ENCODE results near the gene TM2D1.
"Not testable (repeated sequence)": the region's sequence is repeated elsewhere in the genome, so short reads cannot be mapped to it uniquely, and the experiment has no call there.

Gene TM2D1

GRCh38 chr1:61718996-61719663, 5.8 kb downstream of the TM2D1 start:
- H4K8ac ChIP-seq (ENCODE audit: low read depth, low read length); H3K14ac ChIP-seq (ENCODE audit: low read length); H3K23ac ChIP-seq (ENCODE audit: low read length); H3K9ac ChIP-seq (ENCODE audit: low read length); H3K9me3 ChIP-seq (ENCODE audit: insufficient read depth, low read depth, low read length); H2BK12ac ChIP-seq (ENCODE audit: low read length); H4K12ac ChIP-seq (ENCODE audit: low read depth, low read length); H2AFZ ChIP-seq (ENCODE audit: insufficient read depth, low read length, poor library complexity); H3K27ac ChIP-seq (ENCODE audit: low read depth, low read length); H2BK5ac ChIP-seq (ENCODE audit: low read depth, low read length, poor library complexity); H2BK120ac ChIP-seq (ENCODE audit: insufficient read depth, low read length, poor library complexity); H3K4ac ChIP-seq (ENCODE audit: low read depth, low read length); H3K79me1 ChIP-seq (ENCODE audit: low read length); H3K79me2 ChIP-seq (ENCODE audit: control insufficient read depth, insufficient read depth, low read length, poor library complexity); H3K4me2 ChIP-seq (ENCODE audit: low read length); H3K4me1 ChIP-seq (ENCODE audit: control insufficient read depth in 1 of 2, insufficient read depth in 2 of 2, low read length in 2 of 2); H3K27me3 ChIP-seq (ENCODE audit: insufficient read depth, low read length); H3K4me3 ChIP-seq (ENCODE audit: low read depth, low read length); H4K91ac ChIP-seq (ENCODE audit: low read depth, low read length): not testable (repeated sequence)
- Histone ChIP-seq H2AK5ac (ENCODE audit: low read length) (peak overlapping the region; percentile 62), H3K18ac (ENCODE audit: low read length) (peak overlapping the region; percentile 65), H3K36me3 (ENCODE audit: control insufficient read depth in 1 of 2, insufficient read depth in 2 of 2, low read length in 2 of 2) (peaks cover 7 to 10% of the 10 kb centered on the region in 2 experiments)
- peak; percentile 60 to 64 for DNase-seq
- 100% methylated on average over 1 of the region's 8 CpGs for WGBS (ENCODE audit: extremely low coverage, insufficient coverage, insufficient read length)

- Histone ChIP-seq H3K27ac (ENCODE audit: low read depth, low read length) (no peak overlapping the region), H4K91ac (ENCODE audit: low read depth, low read length) (no peak overlapping the region), H3K23ac (ENCODE audit: low read length) (no peak overlapping the region)
Observed at GRCh38 chr1:61711969-61712368, 13.0 kb downstream of the TM2D1 start.

GRCh38 chr1:61711257-61711656, 13.7 kb downstream of the TM2D1 start:
- not testable (repeated sequence) for H3K14ac ChIP-seq (ENCODE audit: low read length); H3K27me3 ChIP-seq (ENCODE audit: insufficient read depth, low read length); H2BK120ac ChIP-seq (ENCODE audit: insufficient read depth, low read length, poor library complexity); H3K4me2 ChIP-seq (ENCODE audit: low read length); H4K12ac ChIP-seq (ENCODE audit: low read depth, low read length); H2BK12ac ChIP-seq (ENCODE audit: low read length); H3K79me1 ChIP-seq (ENCODE audit: low read length); H4K91ac ChIP-seq (ENCODE audit: low read depth, low read length); H4K8ac ChIP-seq (ENCODE audit: low read depth, low read length); H3K9ac ChIP-seq (ENCODE audit: low read length); H3K23ac ChIP-seq (ENCODE audit: low read length); H2AFZ ChIP-seq (ENCODE audit: insufficient read depth, low read length, poor library complexity); H3K18ac ChIP-seq (ENCODE audit: low read length); H3K27ac ChIP-seq (ENCODE audit: low read depth, low read length); H3K4me1 ChIP-seq (ENCODE audit: control insufficient read depth in 1 of 2, insufficient read depth in 2 of 2, low read length in 2 of 2); H3K4me3 ChIP-seq (ENCODE audit: low read depth, low read length); H2AK5ac ChIP-seq (ENCODE audit: low read length); H3K9me3 ChIP-seq (ENCODE audit: insufficient read depth, low read depth, low read length); H3K4ac ChIP-seq (ENCODE audit: low read depth, low read length); H3K79me2 ChIP-seq (ENCODE audit: control insufficient read depth, insufficient read depth, low read length, poor library complexity); H2BK5ac ChIP-seq (ENCODE audit: low read depth, low read length, poor library complexity)
- WGBS (ENCODE audit: extremely low coverage, insufficient coverage, insufficient read length) = no CpG with 5 or more reads among the region's 4 CpGs
- DNase-seq = peak in 1 of 2 donors; percentile 36
- peaks cover 9 to 12% of the 10 kb centered on the region in 2 experiments for H3K36me3 ChIP-seq (ENCODE audit: control insufficient read depth in 1 of 2, insufficient read depth in 2 of 2, low read length in 2 of 2)

More at GRCh38 chr1:61711969-61712368, 13.0 kb downstream of the TM2D1 start:
- H2BK12ac ChIP-seq (ENCODE audit: low read length) = no peak overlapping the region
- H3K79me2 ChIP-seq (ENCODE audit: control insufficient read depth, insufficient read depth, low read length, poor library complexity) = no peaks in the 10 kb centered on the region
- H3K36me3 ChIP-seq (ENCODE audit: control insufficient read depth in 1 of 2, insufficient read depth in 2 of 2, low read length in 2 of 2) = peaks cover 7 to 9% of the 10 kb centered on the region in 2 experiments
- H3K9ac ChIP-seq (ENCODE audit: low read length) = no peak overlapping the region
- H3K4ac ChIP-seq (ENCODE audit: low read depth, low read length) = no peak overlapping the region
- H3K14ac ChIP-seq (ENCODE audit: low read length) = no peak overlapping the region
- H2BK120ac ChIP-seq (ENCODE audit: insufficient read depth, low read length, poor library complexity) = no peak overlapping the region
- H4K8ac ChIP-seq (ENCODE audit: low read depth, low read length) = no peak overlapping the region
- no peaks in the 10 kb centered on the region for H3K4me1 ChIP-seq (ENCODE audit: control insufficient read depth in 1 of 2, insufficient read depth in 2 of 2, low read length in 2 of 2)
- H3K9me3 ChIP-seq (ENCODE audit: insufficient read depth, low read depth, low read length) = no peaks in the 10 kb centered on the region
- no peak for DNase-seq
- no peak overlapping the region for H2AK5ac ChIP-seq (ENCODE audit: low read length)
- no peak overlapping the region for H3K18ac ChIP-seq (ENCODE audit: low read length)
- no peak overlapping the region for H2BK5ac ChIP-seq (ENCODE audit: low read depth, low read length, poor library complexity)
- H4K12ac ChIP-seq (ENCODE audit: low read depth, low read length) = no peak overlapping the region
- no peak overlapping the region for H3K4me2 ChIP-seq (ENCODE audit: low read length)
- no peaks in the 10 kb centered on the region for H3K27me3 ChIP-seq (ENCODE audit: insufficient read depth, low read length)
- no peak overlapping the region for H3K4me3 ChIP-seq (ENCODE audit: low read depth, low read length)
- no peak overlapping the region for H2AFZ ChIP-seq (ENCODE audit: insufficient read depth, low read length, poor library complexity)
- H3K79me1 ChIP-seq (ENCODE audit: low read length) = no peaks in the 10 kb centered on the region

- Histone ChIP-seq H2BK12ac (ENCODE audit: low read length) (no peak overlapping the region), H3K4me2 (ENCODE audit: low read length) (no peak overlapping the region), H3K36me3 (ENCODE audit: control insufficient read depth in 1 of 2, insufficient read depth in 2 of 2, low read length in 2 of 2) (peaks cover 9 to 15% of the 10 kb centered on the region in 2 experiments), H3K27ac (ENCODE audit: low read depth, low read length) (no peak overlapping the region), H3K4me3 (ENCODE audit: low read depth, low read length) (no peak overlapping the region), H3K79me2 (ENCODE audit: control insufficient read depth, insufficient read depth, low read length, poor library complexity) (no peaks in the 10 kb centered on the region), H3K9me3 (ENCODE audit: insufficient read depth, low read depth, low read length) (no peaks in the 10 kb centered on the region), H3K23ac (ENCODE audit: low read length) (no peak overlapping the region), H3K18ac (ENCODE audit: low read length) (no peak overlapping the region), H3K79me1 (ENCODE audit: low read length) (no peaks in the 10 kb centered on the region), H2BK5ac (ENCODE audit: low read depth, low read length, poor library complexity) (no peak overlapping the region), H4K91ac (ENCODE audit: low read depth, low read length) (no peak overlapping the region), H4K12ac (ENCODE audit: low read depth, low read length) (no peak overlapping the region), H2BK120ac (ENCODE audit: insufficient read depth, low read length, poor library complexity) (no peak overlapping the region), H3K4ac (ENCODE audit: low read depth, low read length) (no peak overlapping the region), H2AK5ac (ENCODE audit: low read length) (no peak overlapping the region), H3K27me3 (ENCODE audit: insufficient read depth, low read length) (no peaks in the 10 kb centered on the region), H3K9ac (ENCODE audit: low read length) (no peak overlapping the region), H2AFZ (ENCODE audit: insufficient read depth, low read length, poor library complexity) (no peak overlapping the region), H3K14ac (ENCODE audit: low read length) (no peak overlapping the region), H4K8ac (ENCODE audit: low read depth, low read length) (no peak overlapping the region), H3K4me1 (ENCODE audit: control insufficient read depth in 1 of 2, insufficient read depth in 2 of 2, low read length in 2 of 2) (no peaks in the 10 kb centered on the region)
- WGBS (ENCODE audit: extremely low coverage, insufficient coverage, insufficient read length) = no CpG with 5 or more reads among the region's 2 CpGs
- no peak for DNase-seq
Observed at GRCh38 chr1:61709908-61710289, 15.0 kb downstream of the TM2D1 start.

Measured in trophoblast cell (in vitro differentiated cells and primary cell).